Epithelial cell of esophagus (primary cell): ENCODE results near the gene SECISBP2.

ENCODE experiments used
- DNase-seq: peaks from one replicate; pipeline ENCODE4 v3.0.0; 2010; ENCODE audit warnings: low read depth
- H3K4me3 ChIP-seq: 2 replicates; pipeline ENCODE4 v1.5.1; 2011; ENCODE audit warnings: mild to moderate bottlenecking, low read length, control low read depth
- TF ChIP-seq, protein P1 (sequence below): IDR thresholded peaks from 2 replicates; pipeline ENCODE4 v1.5.1; 2011; ENCODE audit warnings: low read depth, mild to moderate bottlenecking, low read length, control low read depth, inconsistent platforms; ENCODE audit not compliant: insufficient read depth; ENCODE audit errors: missing control alignments

SECISBP2 gene

GRCh38 chr9:89317282-89317681 is 1.0 kb upstream of the SECISBP2 start:
- TF ChIP-seq, protein P1, sequence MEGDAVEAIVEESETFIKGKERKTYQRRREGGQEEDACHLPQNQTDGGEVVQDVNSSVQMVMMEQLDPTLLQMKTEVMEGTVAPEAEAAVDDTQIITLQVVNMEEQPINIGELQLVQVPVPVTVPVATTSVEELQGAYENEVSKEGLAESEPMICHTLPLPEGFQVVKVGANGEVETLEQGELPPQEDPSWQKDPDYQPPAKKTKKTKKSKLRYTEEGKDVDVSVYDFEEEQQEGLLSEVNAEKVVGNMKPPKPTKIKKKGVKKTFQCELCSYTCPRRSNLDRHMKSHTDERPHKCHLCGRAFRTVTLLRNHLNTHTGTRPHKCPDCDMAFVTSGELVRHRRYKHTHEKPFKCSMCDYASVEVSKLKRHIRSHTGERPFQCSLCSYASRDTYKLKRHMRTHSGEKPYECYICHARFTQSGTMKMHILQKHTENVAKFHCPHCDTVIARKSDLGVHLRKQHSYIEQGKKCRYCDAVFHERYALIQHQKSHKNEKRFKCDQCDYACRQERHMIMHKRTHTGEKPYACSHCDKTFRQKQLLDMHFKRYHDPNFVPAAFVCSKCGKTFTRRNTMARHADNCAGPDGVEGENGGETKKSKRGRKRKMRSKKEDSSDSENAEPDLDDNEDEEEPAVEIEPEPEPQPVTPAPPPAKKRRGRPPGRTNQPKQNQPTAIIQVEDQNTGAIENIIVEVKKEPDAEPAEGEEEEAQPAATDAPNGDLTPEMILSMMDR, result no peak
- peak overlapping the region; percentile 79 for H3K4me3 ChIP-seq

DNA sequence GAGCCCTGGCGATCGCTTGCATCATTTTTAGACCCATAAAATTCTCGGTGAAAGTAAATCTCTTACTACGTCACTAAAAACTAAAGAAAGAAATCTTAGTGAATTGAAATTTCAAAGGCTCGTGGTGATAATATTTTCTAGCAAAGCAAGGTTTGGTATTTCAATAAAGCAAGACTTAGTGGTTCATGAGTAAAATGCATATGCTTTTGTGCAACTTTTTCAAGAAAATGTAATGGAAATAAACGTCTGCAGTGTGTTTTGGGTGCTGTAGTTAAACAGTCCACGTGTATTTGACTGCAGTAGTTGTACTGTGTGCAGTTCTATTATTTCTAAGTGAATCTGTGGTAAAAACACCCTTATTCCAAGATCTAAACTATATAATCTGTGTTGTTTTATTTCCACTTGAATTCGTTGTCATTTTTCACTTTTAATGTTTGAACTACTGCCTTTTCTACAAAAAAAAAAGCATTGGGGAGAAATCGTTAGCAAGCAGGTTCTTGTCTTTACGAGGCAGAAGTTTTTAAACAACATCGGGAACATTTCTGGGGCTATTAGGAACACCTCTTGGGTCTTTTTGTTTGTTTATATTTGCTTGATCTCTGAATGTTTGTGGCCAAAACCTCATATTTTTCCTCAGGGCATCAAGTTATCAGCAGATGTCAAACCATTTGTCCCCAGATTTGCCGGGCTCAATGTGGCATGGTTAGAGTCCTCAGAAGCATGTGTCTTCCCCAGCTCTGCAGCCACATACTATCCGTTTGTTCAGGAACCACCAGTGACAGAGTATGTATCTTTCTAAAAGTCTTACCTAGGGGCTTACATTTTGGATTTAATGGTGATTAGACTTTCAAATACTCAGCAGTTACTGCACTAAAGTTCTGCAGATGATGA is 960 bp downstream of the SECISBP2 start:
- TF ChIP-seq, protein P1, result no peak

More at GRCh38 chr9:89317282-89317681, 1.0 kb upstream of the SECISBP2 start:
- no peak for DNase-seq

DNA sequence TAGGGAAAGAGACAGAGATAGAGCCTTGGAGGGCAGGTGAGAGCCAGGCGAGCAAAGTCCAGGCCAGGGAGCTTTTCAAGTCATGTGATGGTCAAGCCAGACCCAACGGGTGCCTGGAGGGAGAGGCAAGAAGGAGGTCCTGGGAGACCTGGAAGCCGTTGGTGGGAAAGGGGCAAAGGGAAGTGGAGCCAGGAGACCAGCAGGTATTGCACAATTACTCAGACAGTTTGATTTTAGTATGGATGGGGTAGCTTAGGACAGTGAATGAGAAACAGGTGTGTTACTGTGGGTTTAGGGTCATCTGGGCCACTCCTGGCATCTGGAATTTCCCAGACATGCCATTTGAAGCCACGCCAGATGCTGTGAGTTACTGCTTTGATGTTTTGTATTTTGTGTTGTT is 5.1 kb downstream of the SECISBP2 start:
- H3K4me3 ChIP-seq, result no peak overlapping the region
- TF ChIP-seq, protein P1, result no peak
- no peak for DNase-seq

More for the DNA sequence above, 960 bp downstream of the SECISBP2 start:
- H3K4me3 ChIP-seq, result peak overlapping the region; percentile 79
- DNase-seq, result no peak

DNA sequence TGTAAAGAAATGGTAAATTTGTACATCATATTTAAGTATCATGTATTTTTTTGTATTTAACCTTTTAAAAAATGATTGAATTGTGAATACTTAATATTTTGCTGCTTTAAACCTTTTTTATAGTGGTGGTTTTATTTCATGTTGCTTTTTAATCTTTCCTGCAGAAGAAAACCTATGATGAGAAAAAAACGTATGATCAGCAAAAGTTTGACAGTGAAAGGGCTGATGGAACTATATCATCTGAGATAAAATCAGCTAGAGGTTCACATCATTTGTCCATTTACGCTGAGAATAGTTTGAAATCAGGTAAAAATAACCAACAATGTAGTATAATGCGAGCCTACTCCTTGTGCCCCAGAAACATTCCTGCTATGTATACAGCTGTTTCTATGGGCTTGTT is 7.4 kb downstream of the SECISBP2 start:
- no peak for DNase-seq
- TF ChIP-seq, protein P1, result no peak
- H3K4me3 ChIP-seq, result no peak overlapping the region

DNA sequence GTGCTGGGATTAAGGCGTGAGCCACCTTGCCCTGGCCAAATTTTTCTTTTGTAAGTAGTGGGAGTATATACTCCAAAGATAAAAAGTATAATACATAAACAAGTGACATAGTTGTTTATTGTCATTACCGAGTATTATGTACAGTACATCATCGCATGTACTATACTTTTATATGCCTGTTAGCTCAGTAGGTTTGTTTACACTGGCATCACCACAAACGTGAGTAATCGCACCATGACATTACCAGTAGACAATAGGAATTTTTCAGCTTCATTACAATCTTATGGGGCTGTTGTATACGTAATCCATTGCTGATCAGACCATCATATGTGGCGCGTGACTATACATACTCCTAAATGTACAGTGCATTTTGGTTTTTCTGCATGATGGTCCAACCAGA is 9.8 kb downstream of the SECISBP2 start:
- no peak overlapping the region for H3K4me3 ChIP-seq
- no peak for DNase-seq
- TF ChIP-seq, protein P1, result no peak

GRCh38 chr9:89329917-89330316 is 11.6 kb downstream of the SECISBP2 start:
- TF ChIP-seq, protein P1, result no peak
- H3K4me3 ChIP-seq, result no peak overlapping the region
- no peak for DNase-seq
